CD4-positive, alpha-beta T cell treated with Interleukin-4 for 4 hours (primary cell): ENCODE measurements around the gene PRR36.
"Not testable (repeated sequence)": the region's sequence is repeated elsewhere in the genome, so short reads cannot be mapped to it uniquely, and the experiment has no call there.

Source experiments
- DNase-seq: peaks from one replicate; pipeline ENCODE4 v3.0.0-alpha.2; 2020

Gene PRR36

GRCh38 chr19:7870571-7871436 is 3.4 kb downstream of the PRR36 start:
- no peak for DNase-seq

- DNase-seq = peak; percentile 37
These were observed 4.2 kb downstream of the PRR36 start for GRCh38 chr19:7869910-7870511.

- DNase-seq = peak; percentile 61
These were observed 4.7 kb downstream of the PRR36 start for GRCh38 chr19:7869453-7869909.

- DNase-seq = peak; percentile 74
These were observed 5.3 kb downstream of the PRR36 start for GRCh38 chr19:7868671-7869452.

- no peak for DNase-seq
These were observed 5.9 kb downstream of the PRR36 start for GRCh38 chr19:7868326-7868670.

GRCh38 chr19:7867092-7867844 is 6.9 kb downstream of the PRR36 start:
- no peak for DNase-seq

GRCh38 chr19:7866399-7867091 is 7.6 kb downstream of the PRR36 start:
- DNase-seq = no peak

- no peak for DNase-seq
These were observed 8.8 kb downstream of the PRR36 start for GRCh38 chr19:7865262-7865911.

- DNase-seq = no peak
These were observed 9.5 kb downstream of the PRR36 start for GRCh38 chr19:7864690-7865074.

GRCh38 chr19:7863971-7864689 is 10.1 kb downstream of the PRR36 start:
- no peak for DNase-seq

- DNase-seq = no peak
These were observed 10.8 kb downstream of the PRR36 start for GRCh38 chr19:7863157-7863970.

GRCh38 chr19:7862413-7862951 is 11.7 kb downstream of the PRR36 start:
- peak; percentile 51 for DNase-seq

GRCh38 chr19:7861619-7862412 is 12.4 kb downstream of the PRR36 start:
- DNase-seq = no peak

- DNase-seq = no peak
These were observed 13.2 kb downstream of the PRR36 start for GRCh38 chr19:7860714-7861618.

GRCh38 chr19:7859831-7860713 is 14.1 kb downstream of the PRR36 start:
- DNase-seq = no peak

- DNase-seq = not testable (repeated sequence)
These were observed 15.1 kb downstream of the PRR36 start for GRCh38 chr19:7859087-7859486.
